SJSA1 (cell line): Measurements from ENCODE around the gene SLC22A3. TPM values are rescaled to one million over a fixed set of nuclear protein-coding genes. Genes with fewer than 3 reads are reported as not detected.

Source experiments
- total RNA-seq: library from RNA; depleted of rRNA; stranded (reverse); fragments of >200 nt; shearing (Covaris generic); gene quantifications from 2 replicates; pipeline ENCODE4 v1.2.3, GENCODE V29; 2014; rRNA removed

The SLC22A3 gene
- total RNA-seq, 1 experiment from 2014 or later = not detected

Other genes with a start within 250 kb of the SLC22A3 start
- gene SLC22A1, start 226.6 kb upstream of the SLC22A3 start, total RNA-seq = not detected in 2 replicates
- not detected in 2 replicates for gene SLC22A2, start 89.6 kb upstream of the SLC22A3 start, total RNA-seq